CD4-positive, alpha-beta memory T cell (primary cell): ENCODE results near the gene GPALPP1. TPM values are rescaled to one million over a fixed set of nuclear protein-coding genes. Genes with fewer than 3 reads are reported as not detected.
A peak's percentile ranks its signal among the peaks of the same experiment; 100 is the strongest.
"Not testable (repeated sequence)": the region's sequence is repeated elsewhere in the genome, so short reads cannot be mapped to it uniquely, and the experiment has no call there.

Experiments
- CTCF ChIA-PET: fragments of 350-600 bp; sonication (Branson Sonifier 250); formaldehyde crosslinking; loops from one replicate; lab custom pipeline; 2021; ENCODE audit warnings: inconsistent platforms; ENCODE audit not compliant: partially characterized antibody; lab: Charles Lee
- POLR2A ChIA-PET: fragments of 350-600 bp; sonication (Branson Sonifier 250); formaldehyde crosslinking; loops from one replicate; lab custom pipeline; 2021; ENCODE audit not compliant: partially characterized antibody; lab: Charles Lee
- DNase-seq, 5 donors: peaks; one replicate each; pipeline versions ENCODE4 v3.0.0 to v3.0.0-alpha.2; 2020 to 2022; ENCODE audit warnings: mixed read lengths in 1 of 5
- H3K27ac ChIP-seq: one replicate; pipeline ENCODE4 v1.7.0; 2013; ENCODE audit warnings: low read depth, low read length
- H3K27me3 ChIP-seq: 2 replicates; pipeline ENCODE4 v1.7.0; 2013; ENCODE audit warnings: mild to moderate bottlenecking, low read length, moderate library complexity; ENCODE audit not compliant: insufficient read depth
- H3K36me3 ChIP-seq: 2 replicates; pipeline ENCODE4 v1.7.0; 2013; ENCODE audit warnings: mild to moderate bottlenecking, low read length, moderate library complexity; ENCODE audit not compliant: insufficient read depth
- H3K4me1 ChIP-seq: 2 replicates; pipeline ENCODE4 v1.7.0; 2013; ENCODE audit warnings: mild to moderate bottlenecking, low read length, moderate library complexity; ENCODE audit not compliant: insufficient read depth
- H3K4me3 ChIP-seq, 2 donors: one replicate each; pipeline ENCODE4 v1.7.0; 2013; ENCODE audit warnings: low read length in 2 of 2, mild to moderate bottlenecking in 1 of 2
- H3K9me3 ChIP-seq, 2 donors: one replicate each; pipeline ENCODE4 v1.7.0; 2013; ENCODE audit warnings: low read length in 2 of 2, control low read depth in 1 of 2; ENCODE audit not compliant: control insufficient read depth in 1 of 2
- H3K27ac Mint-ChIP-seq, 7 donors: one replicate each; pipeline ENCODE4 v1.8.0; 2020 to 2021; ENCODE audit warnings: mixed read lengths in 7 of 7, mild to moderate bottlenecking in 6 of 7, inconsistent platforms in 3 of 7, moderate library complexity in 3 of 7
- H3K27me3 Mint-ChIP-seq, 2 donors: one replicate each; pipeline ENCODE4 v1.8.0; 2020 to 2021; ENCODE audit warnings: mixed read lengths in 2 of 2
- H3K36me3 Mint-ChIP-seq, 2 donors: one replicate each; pipeline ENCODE4 v1.8.0; 2020 to 2021; ENCODE audit warnings: mixed read lengths in 2 of 2, inconsistent platforms in 1 of 2, mild to moderate bottlenecking in 1 of 2
- H3K4me1 Mint-ChIP-seq, 4 donors: one replicate each; pipeline ENCODE4 v1.8.0; 2020 to 2021; ENCODE audit warnings: mixed read lengths in 4 of 4, mild to moderate bottlenecking in 1 of 4
- H3K4me3 Mint-ChIP-seq, 8 donors: one replicate each; pipeline ENCODE4 v1.8.0; 2020 to 2021; ENCODE audit warnings: mixed read lengths in 8 of 8, mild to moderate bottlenecking in 7 of 8, moderate library complexity in 6 of 8, inconsistent platforms in 3 of 8
- H3K9me3 Mint-ChIP-seq, 8 donors: one replicate each; pipeline ENCODE4 v1.8.0; 2020 to 2021; ENCODE audit warnings: mixed read lengths in 8 of 8, mild to moderate bottlenecking in 5 of 8, inconsistent platforms in 3 of 8, moderate library complexity in 1 of 8
- intact Hi-C: fragments of 100-400 bp; cut with micrococcal nuclease; formaldehyde crosslinking; loops from one replicate; pipeline ENCODE4 v1.15.1; 2023
- polyA plus RNA-seq, 2 donors: library from polyadenylated mRNA; unstranded; fragments of 300-500 nt; fragmentation: Illumina TruSeq; gene quantifications; one replicate each; pipeline ENCODE4 v1.2.3, GENCODE V29; 2021
- total RNA-seq, 2 experiments: library from RNA; stranded (reverse); gene quantifications; one replicate each; pipeline ENCODE4 v1.2.3, GENCODE V29; 2021

Gene GPALPP1, protein sequence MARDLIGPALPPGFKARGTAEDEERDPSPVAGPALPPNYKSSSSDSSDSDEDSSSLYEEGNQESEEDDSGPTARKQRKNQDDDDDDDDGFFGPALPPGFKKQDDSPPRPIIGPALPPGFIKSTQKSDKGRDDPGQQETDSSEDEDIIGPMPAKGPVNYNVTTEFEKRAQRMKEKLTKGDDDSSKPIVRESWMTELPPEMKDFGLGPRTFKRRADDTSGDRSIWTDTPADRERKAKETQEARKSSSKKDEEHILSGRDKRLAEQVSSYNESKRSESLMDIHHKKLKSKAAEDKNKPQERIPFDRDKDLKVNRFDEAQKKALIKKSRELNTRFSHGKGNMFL
- total RNA-seq (10 to 100 TPM; 33.0 to 35.1 TPM), polyA plus RNA-seq (10 to 100 TPM; 11.7 to 22.2 TPM)

DNA sequence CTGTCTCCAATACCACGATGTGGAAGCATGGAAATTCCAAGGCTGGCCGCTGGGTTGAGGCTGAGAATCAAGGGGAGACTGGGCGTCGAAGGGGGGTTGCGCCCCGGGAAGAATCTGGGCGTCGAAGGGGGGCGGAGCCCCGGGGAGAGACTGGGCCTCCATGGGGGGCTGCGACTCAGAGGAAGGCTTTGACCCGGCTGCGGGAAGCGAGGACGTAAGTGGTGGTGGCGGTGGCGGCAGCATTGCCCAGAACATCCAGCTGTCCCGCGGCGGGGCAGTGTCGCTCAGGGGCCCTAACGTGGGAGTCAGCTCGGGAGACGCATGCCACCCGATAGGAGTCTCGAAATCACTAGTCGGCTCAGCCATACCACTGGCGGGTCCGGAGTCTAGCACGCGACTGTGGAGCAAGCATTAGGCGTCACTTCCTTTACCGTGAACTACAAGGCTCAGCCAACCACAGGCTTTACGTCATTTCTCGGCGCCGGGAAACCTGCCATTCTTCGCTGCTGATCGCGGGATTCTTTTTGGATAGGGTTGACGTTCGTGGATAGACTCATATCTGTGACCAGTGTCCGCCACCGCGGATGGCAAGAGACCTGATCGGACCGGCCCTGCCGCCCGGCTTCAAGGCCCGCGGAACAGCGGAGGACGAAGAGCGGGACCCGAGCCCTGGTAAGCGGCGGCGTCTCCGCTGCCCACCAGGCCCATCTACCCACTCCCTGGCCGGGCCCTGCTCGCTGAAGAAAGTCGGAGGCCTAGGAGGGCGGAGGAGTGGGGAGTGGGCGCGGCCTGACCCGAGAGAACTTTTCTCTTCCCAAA lies at the start of gene GPALPP1, which contains the start of gene NUFIP1:
Gene GPALPP1, plus strand, starts transcription at position 468 of the 819 bp plus-strand sequence. Its CDS starts 117 bp downstream, at position 585.
Gene NUFIP1, minus strand, starts transcription at position 401 of the 819 bp plus-strand sequence. Its CDS starts 35 bp downstream, at position 366.
- H3K9me3 ChIP-seq, result no peaks in the 10 kb centered on the region
- Mint-ChIP-seq H3K27ac (peak within 1 kb of the TSS; percentile 98 to 99 (median 99)), H3K27me3 (no peaks in the 10 kb centered on the region), H3K4me1 (peaks cover 47 to 72% (median 59%) of the 10 kb centered on the region in 4 donors), H3K4me3 (peak within 1 kb of the TSS; percentile 98 to 100 (median 99)), H3K9me3 (no peaks in the 10 kb centered on the region), H3K36me3 (peaks cover 0 to 37% of the 10 kb centered on the region in 2 donors)
- no peaks in the 10 kb centered on the region for H3K36me3 ChIP-seq
- peaks cover 37% of the 10 kb centered on the region for H3K4me1 ChIP-seq
- intact Hi-C loops, result loop anchor here (1.0 kb wide), 3 partner anchors 71 to 412 kb away; partner anchors contain the start of gene GTF2F2
- peak within 1 kb of the TSS; percentile 95 to 99 for H3K4me3 ChIP-seq
- POLR2A ChIA-PET, result interaction anchor here (0.6 to 1.6 kb wide), 2 partner anchors 71 to 410 kb away, joined by 3 to 8 read pairs; no protein-coding TSS in a partner anchor
- CTCF ChIA-PET, result interaction anchor here (1.0 kb wide), 1 partner anchor 505 kb away, joined by 3 read pairs; no protein-coding TSS in a partner anchor
- peak; percentile 89 to 96 (median 89) for DNase-seq
- no peaks in the 10 kb centered on the region for H3K27me3 ChIP-seq
- peak within 1 kb of the TSS; percentile 87 for H3K27ac ChIP-seq

DNA sequence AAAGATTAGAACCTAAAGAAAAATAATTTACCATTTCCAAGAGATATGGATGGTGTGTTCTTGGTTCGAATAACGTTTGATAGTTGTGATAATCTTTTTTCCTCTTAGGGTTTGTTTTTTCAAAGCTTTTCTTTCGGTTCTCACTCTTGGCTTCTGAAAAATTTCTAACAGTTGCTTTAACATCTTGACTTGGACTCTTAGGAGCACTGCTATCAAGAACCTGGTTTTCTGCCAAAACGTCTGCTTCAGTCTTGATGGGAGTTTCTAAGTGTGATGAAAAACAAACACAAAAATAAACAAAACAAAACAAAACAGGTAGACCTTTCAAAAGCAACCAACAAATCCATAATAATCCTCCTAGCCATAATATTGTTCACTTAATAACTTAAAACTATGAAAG lies 45.9 kb upstream of the GPALPP1 start:
- H3K27me3 ChIP-seq, H3K4me1 ChIP-seq, H3K9me3 Mint-ChIP-seq, H3K9me3 ChIP-seq, intact Hi-C loops, H3K4me3 Mint-ChIP-seq, H3K4me3 ChIP-seq, H3K27me3 Mint-ChIP-seq, POLR2A ChIA-PET, DNase-seq, H3K36me3 ChIP-seq, H3K4me1 Mint-ChIP-seq, H3K27ac ChIP-seq: not testable (repeated sequence)
- Mint-ChIP-seq H3K36me3 (peaks cover 11 to 23% of the 10 kb centered on the region in 2 donors), H3K27ac (peak overlapping the region in 1 of 7 donors; percentile 31)
- CTCF ChIA-PET, result interaction anchor here (0.7 kb wide), 1 partner anchor 24 kb away, joined by 3 read pairs; no protein-coding TSS in a partner anchor

DNA sequence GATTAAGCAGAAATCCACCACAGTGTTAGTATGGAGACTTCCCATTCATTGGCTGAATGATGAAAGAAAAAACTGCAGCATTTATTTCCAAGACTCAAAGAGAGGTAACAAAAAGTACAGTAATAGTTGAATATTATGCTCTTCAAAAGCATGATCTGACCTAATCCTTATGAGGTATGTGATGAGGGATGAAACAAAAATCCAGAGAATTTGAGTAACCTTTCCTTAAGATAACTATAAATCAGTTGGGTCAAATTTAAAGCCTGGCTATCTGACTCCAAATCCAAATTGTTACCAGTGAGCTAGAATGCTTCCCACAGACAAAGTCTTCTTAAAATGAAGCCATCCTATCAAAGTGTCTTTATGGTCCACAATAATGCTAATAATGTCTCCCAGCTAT lies 38.2 kb upstream of the GPALPP1 start:
- ChIA-PET CTCF (interaction anchor here (0.6 to 1.0 kb wide), 2 partner anchors 18 to 468 kb away, joined by 3 read pairs; no protein-coding TSS in a partner anchor), POLR2A (interaction anchor here (1.3 kb wide), 1 partner anchor 33 kb away, joined by 4 read pairs; no protein-coding TSS in a partner anchor)
- Histone ChIP-seq H3K4me3 (no peak overlapping the region), H3K27ac (no peak overlapping the region), H3K4me1 (no peaks in the 10 kb centered on the region), H3K27me3 (no peaks in the 10 kb centered on the region), H3K9me3 (no peaks in the 10 kb centered on the region), H3K36me3 (no peaks in the 10 kb centered on the region)
- Mint-ChIP-seq H3K36me3 (peaks cover 14 to 26% of the 10 kb centered on the region in 2 donors), H3K9me3 (no peaks in the 10 kb centered on the region), H3K27me3 (no peaks in the 10 kb centered on the region), H3K27ac (peak overlapping the region in 2 of 7 donors; percentile 39 to 51), H3K4me3 (no peak overlapping the region), H3K4me1 (no peaks in the 10 kb centered on the region)
- intact Hi-C loops, result no loop called here
- no peak for DNase-seq

DNA sequence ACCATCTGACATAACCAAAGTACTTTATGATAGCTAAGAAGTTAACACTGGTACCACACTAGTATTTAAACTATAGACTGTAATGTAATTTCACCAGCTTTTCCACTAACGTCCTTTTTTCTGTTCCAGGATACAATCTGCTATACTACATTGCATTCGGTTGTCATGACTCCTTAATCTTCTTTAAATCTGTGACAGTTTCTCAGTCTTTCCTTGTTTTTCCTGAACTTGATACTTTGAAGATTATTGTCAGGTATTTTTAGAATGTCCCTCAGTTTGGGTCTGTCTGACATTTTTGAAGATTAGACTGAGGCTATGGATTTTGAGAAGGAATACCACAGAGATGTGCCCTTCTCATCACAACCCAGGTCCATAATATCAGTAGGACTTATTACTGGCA lies 36.7 kb upstream of the GPALPP1 start:
- DNase-seq, result no peak
- no peak overlapping the region for H3K27ac Mint-ChIP-seq
- Histone ChIP-seq H3K4me3 (no peak overlapping the region), H3K27ac (no peak overlapping the region), H3K27me3 (no peaks in the 10 kb centered on the region), H3K9me3 (no peaks in the 10 kb centered on the region), H3K4me1 (no peaks in the 10 kb centered on the region), H3K36me3 (no peaks in the 10 kb centered on the region)
- H3K27me3 Mint-ChIP-seq, result no peaks in the 10 kb centered on the region
- CTCF ChIA-PET, result no interaction called here
- intact Hi-C loops, result no loop called here
- no peaks in the 10 kb centered on the region for H3K4me1 Mint-ChIP-seq
- POLR2A ChIA-PET, result no interaction called here
- H3K36me3 Mint-ChIP-seq, result peaks cover 14 to 27% of the 10 kb centered on the region in 2 donors
- no peak overlapping the region for H3K4me3 Mint-ChIP-seq
- H3K9me3 Mint-ChIP-seq, result no peaks in the 10 kb centered on the region

DNA sequence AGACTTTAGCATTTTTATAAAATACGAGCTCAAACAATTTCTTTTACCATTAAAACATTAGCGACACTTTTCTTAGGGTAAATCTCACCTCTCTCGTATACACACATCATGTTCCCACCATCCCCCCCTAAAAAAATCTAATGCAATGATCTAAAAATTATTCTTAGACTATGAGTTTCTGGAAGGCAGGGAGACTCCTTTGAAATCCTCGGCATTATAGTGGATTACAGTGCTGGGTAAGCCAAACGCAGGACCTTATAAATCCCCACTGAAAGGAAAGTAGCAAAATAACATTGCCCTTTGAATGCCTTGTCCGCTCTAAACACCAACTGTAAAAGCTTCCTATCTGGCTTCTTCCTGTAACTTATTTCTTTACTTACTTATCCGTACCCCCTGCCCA lies 35.1 kb upstream of the GPALPP1 start:
- CTCF ChIA-PET, result interaction anchor here (0.7 to 1.5 kb wide), 3 partner anchors 15 to 471 kb away, joined by 3 to 6 read pairs (median 4); no protein-coding TSS in a partner anchor
- no peaks in the 10 kb centered on the region for H3K4me1 Mint-ChIP-seq

DNA sequence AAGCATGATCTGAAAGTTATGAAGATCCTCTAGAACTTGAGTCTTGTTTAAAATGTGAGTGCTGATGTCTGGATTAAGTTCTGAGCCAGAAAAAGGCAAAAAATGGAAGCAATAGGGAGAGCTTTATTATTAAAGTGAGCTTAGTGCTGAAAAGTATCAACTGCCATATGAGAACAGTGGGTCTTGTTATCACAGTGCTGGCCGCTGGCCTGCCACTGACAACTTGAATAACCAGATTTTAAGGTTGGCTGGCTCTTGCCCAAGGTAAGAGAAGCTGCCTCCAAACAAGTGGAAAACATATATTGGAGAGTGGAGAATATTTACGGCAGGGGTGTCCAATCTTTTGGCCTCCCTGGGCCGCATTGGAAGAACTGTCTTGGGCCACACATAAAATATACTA lies 33.9 kb upstream of the GPALPP1 start:
- Histone ChIP-seq H3K4me3 (no peak overlapping the region), H3K4me1 (no peaks in the 10 kb centered on the region), H3K27ac (no peak overlapping the region), H3K36me3 (no peaks in the 10 kb centered on the region), H3K9me3 (no peaks in the 10 kb centered on the region), H3K27me3 (no peaks in the 10 kb centered on the region)
- H3K4me1 Mint-ChIP-seq, result no peaks in the 10 kb centered on the region
- H3K27me3 Mint-ChIP-seq, result no peaks in the 10 kb centered on the region
- ChIA-PET CTCF (interaction anchor here (1.2 to 1.5 kb wide), 2 partner anchors 14 to 37 kb away, joined by 3 to 6 read pairs; no protein-coding TSS in a partner anchor), POLR2A (no interaction called here)
- no peak overlapping the region for H3K27ac Mint-ChIP-seq
- no peaks in the 10 kb centered on the region for H3K9me3 Mint-ChIP-seq
- intact Hi-C loops, result no loop called here
- peaks cover 19 to 24% of the 10 kb centered on the region in 2 donors for H3K36me3 Mint-ChIP-seq
- no peak for DNase-seq
- no peak overlapping the region for H3K4me3 Mint-ChIP-seq

More for the DNA sequence above, 35.1 kb upstream of the GPALPP1 start:
- Mint-ChIP-seq H3K27me3 (no peaks in the 10 kb centered on the region), H3K36me3 (peaks cover 16 to 27% of the 10 kb centered on the region in 2 donors), H3K27ac (no peak overlapping the region), H3K4me3 (no peak overlapping the region), H3K9me3 (no peaks in the 10 kb centered on the region)
- no peak overlapping the region for H3K4me3 ChIP-seq
- H3K27me3 ChIP-seq, result no peaks in the 10 kb centered on the region
- intact Hi-C loops, result no loop called here
- no peaks in the 10 kb centered on the region for H3K9me3 ChIP-seq
- POLR2A ChIA-PET, result no interaction called here
- H3K36me3 ChIP-seq, result no peaks in the 10 kb centered on the region
- no peaks in the 10 kb centered on the region for H3K4me1 ChIP-seq
- no peak for DNase-seq
- no peak overlapping the region for H3K27ac ChIP-seq
